SK-N-SH treated with all-trans-retinoic acid at 6 μM for 48 hours (cell line): Measurements from ENCODE around the gene ADK.

Source experiments
- ATAC-seq: fragments of 200-7000 bp; cut with Tn5 transposase; 3 replicates; pipeline ENCODE4 v1.9.1; 2020; ENCODE audit warnings: mild to moderate bottlenecking, moderate library complexity
- ARNTL ChIP-seq: fragments of 450-650 bp; formaldehyde crosslinking; IDR thresholded peaks from 2 replicates; pipeline ENCODE4 v1.5.0; 2020; ENCODE audit warnings: low read depth, mild to moderate bottlenecking, moderate library complexity, borderline replicate concordance
- BACH2 ChIP-seq: fragments of 250-450 bp; sonication (Bioruptor Pico); IDR thresholded peaks from 2 replicates; pipeline ENCODE4 v1.9.0; 2021; ENCODE audit warnings: mild to moderate bottlenecking, borderline replicate concordance
- CSDC2 ChIP-seq: fragments of 250-450 bp; sonication (Bioruptor Pico); IDR thresholded peaks from 2 replicates; pipeline ENCODE4 v1.5.0; 2020; ENCODE audit warnings: mild to moderate bottlenecking, moderate library complexity
- ESRRG ChIP-seq: fragments of 250-450 bp; sonication (Bioruptor Pico); IDR thresholded peaks from 2 replicates; pipeline ENCODE4 v1.6.1; 2021; ENCODE audit warnings: mild to moderate bottlenecking
- GLIS3 ChIP-seq: fragments of 250-450 bp; sonication (Bioruptor Pico); IDR thresholded peaks from 2 replicates; pipeline ENCODE4 v1.5.0; 2020; ENCODE audit warnings: mild to moderate bottlenecking, moderate library complexity
- ISL1 ChIP-seq: fragments of 250-450 bp; sonication (Bioruptor Pico); IDR thresholded peaks from 2 replicates; pipeline ENCODE4 v2.1.2; 2022; ENCODE audit warnings: mild to moderate bottlenecking, moderate library complexity
- OSR1 ChIP-seq: fragments of 250-450 bp; sonication (Bioruptor Pico); IDR thresholded peaks from 2 replicates; pipeline ENCODE4 v1.8.0; 2022; ENCODE audit warnings: moderate library complexity, mild to moderate bottlenecking, inconsistent platforms
- PPARA ChIP-seq: fragments of 250-450 bp; sonication (Bioruptor Pico); IDR thresholded peaks from 2 replicates; pipeline ENCODE4 v1.5.0; 2020; ENCODE audit warnings: mild to moderate bottlenecking, borderline replicate concordance
- RARB ChIP-seq: fragments of 250-450 bp; sonication (Bioruptor Pico); IDR thresholded peaks from 2 replicates; pipeline ENCODE4 v1.8.0; 2021; ENCODE audit warnings: mild to moderate bottlenecking, moderate library complexity
- SNAI2 ChIP-seq: fragments of 250-450 bp; sonication (Bioruptor Pico); IDR thresholded peaks from 2 replicates; pipeline ENCODE4 v1.5.0; 2020; ENCODE audit warnings: mild to moderate bottlenecking, moderate library complexity
- TCF4 ChIP-seq: fragments of 250-450 bp; sonication (Bioruptor Pico); IDR thresholded peaks from 2 replicates; pipeline ENCODE4 v1.8.0; 2021; ENCODE audit warnings: mild to moderate bottlenecking, moderate library complexity, borderline replicate concordance
- TOX ChIP-seq: fragments of 250-450 bp; sonication (Bioruptor Pico); IDR thresholded peaks from 2 replicates; pipeline ENCODE4 v1.8.0; 2021; ENCODE audit warnings: mild to moderate bottlenecking, moderate library complexity, borderline replicate concordance
- ZC3H10 ChIP-seq: fragments of 250-450 bp; sonication (Bioruptor Pico); IDR thresholded peaks from 2 replicates; pipeline ENCODE4 v1.5.1; 2021; ENCODE audit warnings: mild to moderate bottlenecking, moderate library complexity
- ZFP3 ChIP-seq: fragments of 250-450 bp; sonication (Bioruptor Pico); IDR thresholded peaks from 2 replicates; pipeline ENCODE4 v1.5.0; 2020; ENCODE audit warnings: mild to moderate bottlenecking, moderate library complexity
- ZFP30 ChIP-seq: fragments of 450-650 bp; formaldehyde crosslinking; IDR thresholded peaks from 2 replicates; pipeline ENCODE4 v1.5.0; 2022; ENCODE audit warnings: mild to moderate bottlenecking, moderate library complexity
- ZNF565 ChIP-seq: fragments of 450-650 bp; formaldehyde crosslinking; conservative IDR thresholded peaks from 2 replicates; pipeline ENCODE4 v1.5.0; 2020; ENCODE audit warnings: low read depth, mild to moderate bottlenecking, moderate library complexity
- ZNF70 ChIP-seq: fragments of 450-650 bp; formaldehyde crosslinking; IDR thresholded peaks from 2 replicates; pipeline ENCODE4 v1.5.0; 2020; ENCODE audit warnings: mild to moderate bottlenecking, moderate library complexity
- ZNF8 ChIP-seq: fragments of 450-650 bp; formaldehyde crosslinking; IDR thresholded peaks from 2 replicates; pipeline ENCODE4 v1.5.0; 2020; ENCODE audit warnings: mild to moderate bottlenecking, moderate library complexity
- TF ChIP-seq, protein P1 (sequence below): fragments of 250-450 bp; sonication (Bioruptor Pico); IDR thresholded peaks from 2 replicates; pipeline ENCODE4 v1.5.1; 2021; ENCODE audit warnings: mild to moderate bottlenecking, moderate library complexity
- TF ChIP-seq, protein P2 (sequence below): fragments of 250-450 bp; sonication (Bioruptor Pico); IDR thresholded peaks from 2 replicates; pipeline ENCODE4 v1.8.0; 2020; ENCODE audit warnings: mild to moderate bottlenecking, moderate library complexity, borderline replicate concordance
- TF ChIP-seq, protein P3 (sequence below): fragments of 250-450 bp; sonication (Bioruptor Pico); IDR thresholded peaks from 2 replicates; pipeline ENCODE4 v1.5.0; 2020; ENCODE audit warnings: mild to moderate bottlenecking, moderate library complexity
- TF ChIP-seq, protein P4 (sequence below): fragments of 250-450 bp; sonication (Bioruptor Pico); IDR thresholded peaks from 2 replicates; pipeline ENCODE4 v1.5.1; 2020; ENCODE audit warnings: low read depth, mild to moderate bottlenecking, moderate library complexity

Gene ADK

DNA sequence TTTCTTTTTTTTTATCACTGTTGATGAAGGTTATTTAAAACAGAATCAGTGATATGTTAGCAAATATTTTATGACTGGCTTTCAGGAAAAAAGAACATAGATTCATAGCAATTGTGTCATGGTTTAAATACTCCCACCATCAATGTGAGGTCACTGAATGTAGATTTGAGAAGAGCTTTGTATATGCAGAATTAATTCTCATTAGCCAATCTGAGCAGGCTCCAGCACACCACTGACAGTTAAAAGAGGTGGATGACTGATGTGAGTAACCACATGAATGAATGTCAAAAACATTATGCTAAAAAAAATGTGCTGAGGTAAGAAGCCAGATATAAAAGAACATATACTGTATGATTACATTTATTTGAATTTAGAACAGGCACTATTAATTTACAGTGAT lies 500.5 kb downstream of the ADK start:
- ATAC-seq, result no peak
- TF ChIP-seq PPARA (CRISPR knock-in tag) (no peak), ZFP30 (CRISPR knock-in tag) (no peak), ISL1 (CRISPR knock-in tag) (no peak), RARB (CRISPR knock-in tag) (no peak), GLIS3 (CRISPR knock-in tag) (no peak), ARNTL (CRISPR knock-in tag) (no peak), CSDC2 (CRISPR knock-in tag) (no peak)
- TF ChIP-seq, protein P1, sequence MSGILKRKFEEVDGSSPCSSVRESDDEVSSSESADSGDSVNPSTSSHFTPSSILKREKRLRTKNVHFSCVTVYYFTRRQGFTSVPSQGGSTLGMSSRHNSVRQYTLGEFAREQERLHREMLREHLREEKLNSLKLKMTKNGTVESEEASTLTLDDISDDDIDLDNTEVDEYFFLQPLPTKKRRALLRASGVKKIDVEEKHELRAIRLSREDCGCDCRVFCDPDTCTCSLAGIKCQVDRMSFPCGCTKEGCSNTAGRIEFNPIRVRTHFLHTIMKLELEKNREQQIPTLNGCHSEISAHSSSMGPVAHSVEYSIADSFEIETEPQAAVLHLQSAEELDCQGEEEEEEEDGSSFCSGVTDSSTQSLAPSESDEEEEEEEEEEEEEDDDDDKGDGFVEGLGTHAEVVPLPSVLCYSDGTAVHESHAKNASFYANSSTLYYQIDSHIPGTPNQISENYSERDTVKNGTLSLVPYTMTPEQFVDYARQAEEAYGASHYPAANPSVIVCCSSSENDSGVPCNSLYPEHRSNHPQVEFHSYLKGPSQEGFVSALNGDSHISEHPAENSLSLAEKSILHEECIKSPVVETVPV, result no peak
- TF ChIP-seq, protein P2, sequence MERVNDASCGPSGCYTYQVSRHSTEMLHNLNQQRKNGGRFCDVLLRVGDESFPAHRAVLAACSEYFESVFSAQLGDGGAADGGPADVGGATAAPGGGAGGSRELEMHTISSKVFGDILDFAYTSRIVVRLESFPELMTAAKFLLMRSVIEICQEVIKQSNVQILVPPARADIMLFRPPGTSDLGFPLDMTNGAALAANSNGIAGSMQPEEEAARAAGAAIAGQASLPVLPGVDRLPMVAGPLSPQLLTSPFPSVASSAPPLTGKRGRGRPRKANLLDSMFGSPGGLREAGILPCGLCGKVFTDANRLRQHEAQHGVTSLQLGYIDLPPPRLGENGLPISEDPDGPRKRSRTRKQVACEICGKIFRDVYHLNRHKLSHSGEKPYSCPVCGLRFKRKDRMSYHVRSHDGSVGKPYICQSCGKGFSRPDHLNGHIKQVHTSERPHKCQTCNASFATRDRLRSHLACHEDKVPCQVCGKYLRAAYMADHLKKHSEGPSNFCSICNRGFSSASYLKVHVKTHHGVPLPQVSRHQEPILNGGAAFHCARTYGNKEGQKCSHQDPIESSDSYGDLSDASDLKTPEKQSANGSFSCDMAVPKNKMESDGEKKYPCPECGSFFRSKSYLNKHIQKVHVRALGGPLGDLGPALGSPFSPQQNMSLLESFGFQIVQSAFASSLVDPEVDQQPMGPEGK, result no peak

DNA sequence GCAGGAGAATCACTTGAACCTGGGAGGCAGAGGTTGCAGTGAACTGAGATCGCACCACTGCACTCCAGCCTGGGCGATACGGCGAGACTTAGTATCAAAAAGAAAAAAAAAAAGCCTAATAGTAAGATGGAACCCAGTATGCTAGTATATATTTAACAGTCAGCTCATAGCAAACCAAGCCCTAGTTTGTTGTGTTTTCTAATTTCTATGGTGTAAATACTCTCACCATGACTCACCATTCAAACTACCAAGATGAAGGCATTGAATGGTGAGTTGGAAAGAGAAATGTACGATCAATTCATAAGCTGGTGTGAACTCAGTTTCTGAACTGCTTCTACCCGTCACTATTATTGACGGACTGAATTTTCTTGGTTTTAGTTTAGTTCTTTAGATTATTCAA lies 501.6 kb downstream of the ADK start:
- TF ChIP-seq ZFP30 (CRISPR knock-in tag), result no peak
- no peak for TF ChIP-seq CSDC2 (CRISPR knock-in tag)
- TF ChIP-seq, protein P1, result no peak
- no peak for TF ChIP-seq ZNF8
- TF ChIP-seq BACH2 (CRISPR knock-in tag), result no peak
- TF ChIP-seq ZC3H10 (CRISPR knock-in tag), result no peak
- TF ChIP-seq SNAI2 (CRISPR knock-in tag), result no peak
- TF ChIP-seq, protein P2, result no peak
- no peak for TF ChIP-seq ZNF565 (CRISPR knock-in tag)
- no peak for TF ChIP-seq RARB (CRISPR knock-in tag)
- TF ChIP-seq, protein P3, sequence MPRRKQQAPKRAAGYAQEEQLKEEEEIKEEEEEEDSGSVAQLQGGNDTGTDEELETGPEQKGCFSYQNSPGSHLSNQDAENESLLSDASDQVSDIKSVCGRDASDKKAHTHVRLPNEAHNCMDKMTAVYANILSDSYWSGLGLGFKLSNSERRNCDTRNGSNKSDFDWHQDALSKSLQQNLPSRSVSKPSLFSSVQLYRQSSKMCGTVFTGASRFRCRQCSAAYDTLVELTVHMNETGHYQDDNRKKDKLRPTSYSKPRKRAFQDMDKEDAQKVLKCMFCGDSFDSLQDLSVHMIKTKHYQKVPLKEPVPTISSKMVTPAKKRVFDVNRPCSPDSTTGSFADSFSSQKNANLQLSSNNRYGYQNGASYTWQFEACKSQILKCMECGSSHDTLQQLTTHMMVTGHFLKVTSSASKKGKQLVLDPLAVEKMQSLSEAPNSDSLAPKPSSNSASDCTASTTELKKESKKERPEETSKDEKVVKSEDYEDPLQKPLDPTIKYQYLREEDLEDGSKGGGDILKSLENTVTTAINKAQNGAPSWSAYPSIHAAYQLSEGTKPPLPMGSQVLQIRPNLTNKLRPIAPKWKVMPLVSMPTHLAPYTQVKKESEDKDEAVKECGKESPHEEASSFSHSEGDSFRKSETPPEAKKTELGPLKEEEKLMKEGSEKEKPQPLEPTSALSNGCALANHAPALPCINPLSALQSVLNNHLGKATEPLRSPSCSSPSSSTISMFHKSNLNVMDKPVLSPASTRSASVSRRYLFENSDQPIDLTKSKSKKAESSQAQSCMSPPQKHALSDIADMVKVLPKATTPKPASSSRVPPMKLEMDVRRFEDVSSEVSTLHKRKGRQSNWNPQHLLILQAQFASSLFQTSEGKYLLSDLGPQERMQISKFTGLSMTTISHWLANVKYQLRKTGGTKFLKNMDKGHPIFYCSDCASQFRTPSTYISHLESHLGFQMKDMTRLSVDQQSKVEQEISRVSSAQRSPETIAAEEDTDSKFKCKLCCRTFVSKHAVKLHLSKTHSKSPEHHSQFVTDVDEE (CRISPR knock-in tag), result no peak
- TF ChIP-seq ESRRG, result no peak
- TF ChIP-seq TOX (CRISPR knock-in tag), result no peak
- no peak for TF ChIP-seq ISL1 (CRISPR knock-in tag)
- TF ChIP-seq ZNF70, result no peak
- TF ChIP-seq OSR1 (CRISPR knock-in tag), result no peak
- TF ChIP-seq TCF4 (CRISPR knock-in tag), result no peak
- no peak for TF ChIP-seq ARNTL (CRISPR knock-in tag)
- TF ChIP-seq, all 23 proteins: peak for 0
- no peak for ATAC-seq

DNA sequence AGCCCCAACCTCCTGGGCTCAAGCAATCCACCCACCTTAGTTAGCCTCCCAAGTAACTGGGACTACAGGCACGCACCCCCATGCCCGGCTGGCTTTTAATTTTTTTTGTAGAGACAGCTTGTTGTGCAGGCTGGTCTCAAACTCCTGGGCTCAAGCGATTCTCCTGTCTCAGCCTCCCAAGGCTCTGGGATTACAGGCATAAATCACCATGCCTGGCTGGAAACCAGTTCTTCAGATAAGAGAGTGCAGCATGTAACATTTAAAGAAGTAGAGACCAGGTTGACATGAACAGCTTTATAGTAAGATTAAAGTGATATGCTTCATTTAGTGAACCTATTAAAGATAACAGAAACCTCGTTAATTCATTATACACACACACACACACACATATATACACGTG lies 507.5 kb downstream of the ADK start:
- ATAC-seq, result no peak
- TF ChIP-seq ZNF70 (no peak), CSDC2 (CRISPR knock-in tag) (no peak), PPARA (CRISPR knock-in tag) (no peak), RARB (CRISPR knock-in tag) (no peak), ZFP3 (CRISPR knock-in tag) (no peak), ISL1 (CRISPR knock-in tag) (no peak), ESRRG (no peak), SNAI2 (CRISPR knock-in tag) (no peak), TOX (CRISPR knock-in tag) (no peak)
- TF ChIP-seq, protein P4, sequence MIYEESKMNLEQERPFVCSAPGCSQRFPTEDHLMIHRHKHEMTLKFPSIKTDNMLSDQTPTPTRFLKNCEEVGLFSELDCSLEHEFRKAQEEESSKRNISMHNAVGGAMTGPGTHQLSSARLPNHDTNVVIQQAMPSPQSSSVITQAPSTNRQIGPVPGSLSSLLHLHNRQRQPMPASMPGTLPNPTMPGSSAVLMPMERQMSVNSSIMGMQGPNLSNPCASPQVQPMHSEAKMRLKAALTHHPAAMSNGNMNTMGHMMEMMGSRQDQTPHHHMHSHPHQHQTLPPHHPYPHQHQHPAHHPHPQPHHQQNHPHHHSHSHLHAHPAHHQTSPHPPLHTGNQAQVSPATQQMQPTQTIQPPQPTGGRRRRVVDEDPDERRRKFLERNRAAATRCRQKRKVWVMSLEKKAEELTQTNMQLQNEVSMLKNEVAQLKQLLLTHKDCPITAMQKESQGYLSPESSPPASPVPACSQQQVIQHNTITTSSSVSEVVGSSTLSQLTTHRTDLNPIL (CRISPR knock-in tag), result no peak
- TF ChIP-seq, protein P3 (CRISPR knock-in tag), result no peak
- TF ChIP-seq, protein P2, result no peak
